Measurements from ENCODE around the gene THSD4.

DNA sequence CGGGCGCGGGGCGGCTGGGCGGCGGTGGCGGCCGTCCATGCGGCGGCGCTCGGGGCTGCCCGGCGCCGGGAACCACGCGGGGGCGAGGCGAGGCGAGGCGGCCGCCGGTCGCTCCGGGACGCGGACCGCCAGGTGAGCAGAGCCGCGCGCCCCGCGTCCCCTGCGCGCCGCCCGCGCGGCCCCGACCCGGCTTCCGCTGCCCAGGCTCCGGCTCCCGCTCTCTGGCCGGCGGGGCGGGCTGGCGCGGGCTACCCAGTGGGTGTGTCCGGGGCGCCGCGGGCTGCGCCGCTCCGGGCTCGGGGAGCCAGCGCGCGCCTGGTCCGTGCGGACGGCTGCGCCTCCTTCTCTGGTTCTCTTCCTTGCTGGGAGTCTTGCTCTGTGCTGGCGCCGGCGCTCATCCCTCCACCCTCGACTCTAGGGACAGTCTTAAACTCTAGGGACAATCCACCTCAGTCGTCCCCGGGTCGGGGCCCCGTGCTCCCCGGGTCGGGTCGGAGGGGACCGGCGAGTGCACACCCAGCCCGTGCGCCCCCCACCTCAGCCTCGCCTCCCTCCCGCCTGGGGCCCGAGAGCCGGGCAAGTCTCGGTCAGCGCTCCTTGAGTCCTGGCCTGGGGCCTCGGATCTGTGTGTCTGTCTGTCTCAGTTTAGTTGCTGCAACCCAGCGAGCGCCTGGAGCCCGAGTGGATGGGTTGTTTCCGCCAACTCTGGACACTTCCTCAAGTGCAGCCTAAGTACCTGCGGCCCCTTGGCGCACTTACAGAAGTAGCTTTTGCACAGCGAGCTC lies 488 bp downstream of the THSD4 start:
- TF ChIP-seq, protein P1, sequence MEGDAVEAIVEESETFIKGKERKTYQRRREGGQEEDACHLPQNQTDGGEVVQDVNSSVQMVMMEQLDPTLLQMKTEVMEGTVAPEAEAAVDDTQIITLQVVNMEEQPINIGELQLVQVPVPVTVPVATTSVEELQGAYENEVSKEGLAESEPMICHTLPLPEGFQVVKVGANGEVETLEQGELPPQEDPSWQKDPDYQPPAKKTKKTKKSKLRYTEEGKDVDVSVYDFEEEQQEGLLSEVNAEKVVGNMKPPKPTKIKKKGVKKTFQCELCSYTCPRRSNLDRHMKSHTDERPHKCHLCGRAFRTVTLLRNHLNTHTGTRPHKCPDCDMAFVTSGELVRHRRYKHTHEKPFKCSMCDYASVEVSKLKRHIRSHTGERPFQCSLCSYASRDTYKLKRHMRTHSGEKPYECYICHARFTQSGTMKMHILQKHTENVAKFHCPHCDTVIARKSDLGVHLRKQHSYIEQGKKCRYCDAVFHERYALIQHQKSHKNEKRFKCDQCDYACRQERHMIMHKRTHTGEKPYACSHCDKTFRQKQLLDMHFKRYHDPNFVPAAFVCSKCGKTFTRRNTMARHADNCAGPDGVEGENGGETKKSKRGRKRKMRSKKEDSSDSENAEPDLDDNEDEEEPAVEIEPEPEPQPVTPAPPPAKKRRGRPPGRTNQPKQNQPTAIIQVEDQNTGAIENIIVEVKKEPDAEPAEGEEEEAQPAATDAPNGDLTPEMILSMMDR (IDR thresholded peaks at IDR 0.05; ENCODE audit: low read length) = no peak
- TF ChIP-seq EZH2 (IDR thresholded peaks at IDR 0.05; ENCODE audit: borderline replicate concordance, low read length) = no peak
